Activated naive CD4-positive, alpha-beta T cell treated with anti-CD3 and anti-CD28 coated beads for 36 hours (primary cell): ENCODE measurements around the gene TSPAN33. TPM values are rescaled to one million over a fixed set of nuclear protein-coding genes. Genes with fewer than 3 reads are reported as not detected.

ENCODE experiments used
- CTCF ChIA-PET: fragments of 350-600 bp; sonication (Branson Sonifier 250); formaldehyde crosslinking; loops from one replicate; lab custom pipeline; 2021; ENCODE audit warnings: antibody characterized with exemption; lab: Charles Lee
- DNase-seq: peaks from one replicate; pipeline ENCODE4 v3.0.0-alpha.2; 2020
- H3K27ac Mint-ChIP-seq: one replicate; pipeline ENCODE4 v1.8.0; 2021; ENCODE audit warnings: mild to moderate bottlenecking, mixed read lengths
- H3K27me3 Mint-ChIP-seq: one replicate; pipeline ENCODE4 v1.8.0; 2021; ENCODE audit warnings: low read depth, mixed read lengths
- H3K36me3 Mint-ChIP-seq: one replicate; pipeline ENCODE4 v1.8.0; 2021; ENCODE audit warnings: low read depth, mixed read lengths
- H3K4me1 Mint-ChIP-seq: one replicate; pipeline ENCODE4 v1.8.0; 2021; ENCODE audit warnings: low read depth, mixed read lengths
- H3K4me3 Mint-ChIP-seq: one replicate; pipeline ENCODE4 v1.8.0; 2021; ENCODE audit warnings: mild to moderate bottlenecking, moderate library complexity, mixed read lengths
- H3K9me3 Mint-ChIP-seq: one replicate; pipeline ENCODE4 v1.8.0; 2021; ENCODE audit warnings: mixed read lengths
- intact Hi-C: fragments of 100-400 bp; cut with micrococcal nuclease; formaldehyde crosslinking; loops from one replicate; pipeline ENCODE4 v1.15.1; 2023
- total RNA-seq, 2 experiments: library from RNA; stranded (reverse); gene quantifications; one replicate each; pipeline ENCODE4 v1.2.3, GENCODE V29; 2021

The TSPAN33 gene
- total RNA-seq, 2 experiments from 2014 or later = 7.2 to 7.9 TPM

- peaks cover 19% of the 10 kb centered on the region for H3K4me1 Mint-ChIP-seq
- peak overlapping the region; percentile 77 for H3K4me3 Mint-ChIP-seq
- H3K36me3 Mint-ChIP-seq = no peaks in the 10 kb centered on the region
- H3K27me3 Mint-ChIP-seq = peaks cover 7% of the 10 kb centered on the region
- H3K27ac Mint-ChIP-seq = no peak overlapping the region
- CTCF ChIA-PET = interaction anchor here (1.0 to 1.1 kb wide), 2 partner anchors 54 to 73 kb away, joined by 3 to 5 read pairs; no protein-coding TSS in a partner anchor
- H3K9me3 Mint-ChIP-seq = no peaks in the 10 kb centered on the region
- intact Hi-C loops = no loop called here
- DNase-seq = peak; percentile 46
These were observed 544 bp downstream of the TSPAN33 start for GRCh38 chr7:129144834-129145668.

GRCh38 chr7:129146237-129146979 lies 1.9 kb downstream of the TSPAN33 start:
- CTCF ChIA-PET = interaction anchor here (0.6 to 2.3 kb wide), 8 partner anchors 9 to 406 kb away, joined by 3 to 17 read pairs (median 4); no protein-coding TSS in a partner anchor
- no peak for DNase-seq
- H3K4me1 Mint-ChIP-seq = peaks cover 19% of the 10 kb centered on the region
- H3K27me3 Mint-ChIP-seq = peaks cover 7% of the 10 kb centered on the region
- peak overlapping the region; percentile 77 for H3K4me3 Mint-ChIP-seq
- no peak overlapping the region for H3K27ac Mint-ChIP-seq
- intact Hi-C loops = no loop called here
- no peaks in the 10 kb centered on the region for H3K9me3 Mint-ChIP-seq
- H3K36me3 Mint-ChIP-seq = no peaks in the 10 kb centered on the region

GRCh38 chr7:129147731-129148130 lies 3.2 kb downstream of the TSPAN33 start:
- Mint-ChIP-seq H3K36me3 (no peaks in the 10 kb centered on the region), H3K4me1 (peaks cover 19% of the 10 kb centered on the region), H3K27ac (no peak overlapping the region), H3K9me3 (no peaks in the 10 kb centered on the region), H3K4me3 (no peak overlapping the region), H3K27me3 (peaks cover 7% of the 10 kb centered on the region)
- CTCF ChIA-PET = interaction anchor here (1.2 to 2.3 kb wide), 5 partner anchors 9 to 56 kb away, joined by 3 to 17 read pairs (median 3); no protein-coding TSS in a partner anchor
- intact Hi-C loops = no loop called here
- no peak for DNase-seq

- peaks cover 10% of the 10 kb centered on the region for H3K4me1 Mint-ChIP-seq
- H3K27ac Mint-ChIP-seq = no peak overlapping the region
- H3K9me3 Mint-ChIP-seq = no peaks in the 10 kb centered on the region
- no peaks in the 10 kb centered on the region for H3K36me3 Mint-ChIP-seq
- no peak for DNase-seq
- H3K4me3 Mint-ChIP-seq = no peak overlapping the region
- no peaks in the 10 kb centered on the region for H3K27me3 Mint-ChIP-seq
- CTCF ChIA-PET = interaction anchor here (2.3 kb wide), 1 partner anchor 14 kb away, joined by 15 read pairs; no protein-coding TSS in a partner anchor
- intact Hi-C loops = no loop called here
These were observed 5.0 kb downstream of the TSPAN33 start for GRCh38 chr7:129149511-129149910.

GRCh38 chr7:129150199-129150996 lies 5.9 kb downstream of the TSPAN33 start:
- peaks cover 7% of the 10 kb centered on the region for H3K4me1 Mint-ChIP-seq
- H3K27me3 Mint-ChIP-seq = no peaks in the 10 kb centered on the region
- intact Hi-C loops = no loop called here
- H3K4me3 Mint-ChIP-seq = no peak overlapping the region
- CTCF ChIA-PET = interaction anchor here (1.1 to 2.3 kb wide), 3 partner anchors 13 to 133 kb away, joined by 3 to 15 read pairs (median 3); no protein-coding TSS in a partner anchor
- no peak overlapping the region for H3K27ac Mint-ChIP-seq
- no peak for DNase-seq
- H3K9me3 Mint-ChIP-seq = no peaks in the 10 kb centered on the region
- H3K36me3 Mint-ChIP-seq = no peaks in the 10 kb centered on the region

GRCh38 chr7:129157651-129158050 lies 13.1 kb downstream of the TSPAN33 start:
- no peaks in the 10 kb centered on the region for H3K4me1 Mint-ChIP-seq
- no peak overlapping the region for H3K27ac Mint-ChIP-seq
- H3K27me3 Mint-ChIP-seq = no peaks in the 10 kb centered on the region
- intact Hi-C loops = no loop called here
- CTCF ChIA-PET = interaction anchor here (0.6 to 1.4 kb wide), 2 partner anchors 10 to 62 kb away, joined by 3 read pairs; no protein-coding TSS in a partner anchor
- no peak for DNase-seq
- H3K9me3 Mint-ChIP-seq = no peaks in the 10 kb centered on the region
- no peak overlapping the region for H3K4me3 Mint-ChIP-seq
- no peaks in the 10 kb centered on the region for H3K36me3 Mint-ChIP-seq

- intact Hi-C loops = no loop called here
- no peak overlapping the region for H3K27ac Mint-ChIP-seq
- H3K9me3 Mint-ChIP-seq = no peaks in the 10 kb centered on the region
- H3K4me3 Mint-ChIP-seq = no peak overlapping the region
- H3K4me1 Mint-ChIP-seq = no peaks in the 10 kb centered on the region
- CTCF ChIA-PET = interaction anchor here (1.0 to 1.5 kb wide), 2 partner anchors 13 to 112 kb away, joined by 3 read pairs; no protein-coding TSS in a partner anchor
- no peaks in the 10 kb centered on the region for H3K36me3 Mint-ChIP-seq
- DNase-seq = no peak
- H3K27me3 Mint-ChIP-seq = no peaks in the 10 kb centered on the region
These were observed 15.0 kb downstream of the TSPAN33 start for GRCh38 chr7:129159539-129159938.

GRCh38 chr7:129160161-129160905 lies 15.8 kb downstream of the TSPAN33 start:
- Mint-ChIP-seq H3K36me3 (no peaks in the 10 kb centered on the region), H3K9me3 (no peaks in the 10 kb centered on the region), H3K27ac (no peak overlapping the region), H3K27me3 (no peaks in the 10 kb centered on the region), H3K4me3 (no peak overlapping the region), H3K4me1 (no peaks in the 10 kb centered on the region)
- no peak for DNase-seq
- intact Hi-C loops = no loop called here
- CTCF ChIA-PET = interaction anchor here (1.0 to 6.8 kb wide), 3 partner anchors 13 to 111 kb away, joined by 3 to 122 read pairs (median 3); no protein-coding TSS in a partner anchor

GRCh38 chr7:129161524-129162225 lies 17.2 kb downstream of the TSPAN33 start:
- Mint-ChIP-seq H3K4me1 (no peaks in the 10 kb centered on the region), H3K36me3 (no peaks in the 10 kb centered on the region), H3K4me3 (no peak overlapping the region), H3K27ac (no peak overlapping the region), H3K27me3 (no peaks in the 10 kb centered on the region), H3K9me3 (no peaks in the 10 kb centered on the region)
- intact Hi-C loops = no loop called here
- CTCF ChIA-PET = interaction anchor here (1.0 to 6.8 kb wide), 3 partner anchors 50 to 110 kb away, joined by 3 to 122 read pairs (median 29); no protein-coding TSS in a partner anchor
- DNase-seq = no peak

GRCh38 chr7:129162732-129163131 lies 18.2 kb downstream of the TSPAN33 start:
- no peak overlapping the region for H3K27ac Mint-ChIP-seq
- H3K27me3 Mint-ChIP-seq = no peaks in the 10 kb centered on the region
- H3K4me3 Mint-ChIP-seq = no peak overlapping the region
- intact Hi-C loops = no loop called here
- no peaks in the 10 kb centered on the region for H3K36me3 Mint-ChIP-seq
- H3K4me1 Mint-ChIP-seq = no peaks in the 10 kb centered on the region
- no peak for DNase-seq
- H3K9me3 Mint-ChIP-seq = no peaks in the 10 kb centered on the region
- CTCF ChIA-PET = interaction anchor here (0.8 to 6.8 kb wide), 6 partner anchors 10 to 60 kb away, joined by 3 to 122 read pairs (median 16); no protein-coding TSS in a partner anchor
